COLO668 (cell line): ENCODE results near the gene FRS3.
"Not testable (repeated sequence)": the region's sequence is repeated elsewhere in the genome, so short reads cannot be mapped to it uniquely, and the experiment has no call there.

Source experiments
- DNase-seq: peaks from one replicate; lab custom pipeline; 2025; ENCODE audit not compliant: unreplicated experiment; lab: John Stamatoyannopoulos, UW

Gene FRS3

GRCh38 chr6:41770381-41771057 lies 9.2 kb downstream of the FRS3 start:
- no peak for DNase-seq

GRCh38 chr6:41769376-41769775 lies 10.3 kb downstream of the FRS3 start:
- DNase-seq: no peak

GRCh38 chr6:41768545-41769308 lies 11.0 kb downstream of the FRS3 start:
- DNase-seq: peak; percentile 19

- peak; percentile 44 for DNase-seq
Observed at GRCh38 chr6:41767112-41767833, 12.4 kb downstream of the FRS3 start.

- DNase-seq: not testable (repeated sequence)
Observed at GRCh38 chr6:41766043-41766664, 13.5 kb downstream of the FRS3 start.

- DNase-seq: no peak
Observed at GRCh38 chr6:41763470-41763869, 16.2 kb downstream of the FRS3 start.

GRCh38 chr6:41759905-41760579 lies 19.7 kb downstream of the FRS3 start:
- DNase-seq: no peak

GRCh38 chr6:41759106-41759904 lies 20.4 kb downstream of the FRS3 start:
- DNase-seq: no peak

- no peak for DNase-seq
Observed at GRCh38 chr6:41758641-41759035, 21.1 kb downstream of the FRS3 start.

GRCh38 chr6:41757931-41758640 lies 21.6 kb downstream of the FRS3 start:
- DNase-seq: no peak

GRCh38 chr6:41757271-41757670 lies 22.4 kb downstream of the FRS3 start:
- DNase-seq: no peak

GRCh38 chr6:41756354-41756753 lies 23.3 kb downstream of the FRS3 start:
- no peak for DNase-seq

GRCh38 chr6:41755895-41756294 lies 23.8 kb downstream of the FRS3 start:
- DNase-seq: no peak

- DNase-seq: no peak
Observed at GRCh38 chr6:41750374-41750773, 29.3 kb downstream of the FRS3 start.

GRCh38 chr6:41748542-41748941 lies 31.2 kb downstream of the FRS3 start:
- no peak for DNase-seq

GRCh38 chr6:41748102-41748477 lies 31.6 kb downstream of the FRS3 start:
- no peak for DNase-seq

GRCh38 chr6:41747256-41748101 lies 32.2 kb downstream of the FRS3 start, which contains the start of gene PGC:
PGC (minus strand) TSS chr6:41747397; CDS start chr6:41747334, 63 bp downstream.
- no peak for DNase-seq

- DNase-seq: no peak
Observed at GRCh38 chr6:41746107-41746506, 33.6 kb downstream of the FRS3 start.
